ENCODE data around the gene USP26. TPM values are rescaled to one million over a fixed set of nuclear protein-coding genes. Genes with fewer than 3 reads are reported as not detected.

The USP26 gene
- total and polyA plus RNA-seq, 2 donors (not counting 3 experiments of a cell fraction or from before 2014, with no cell fraction given), result not detected

GRCh38 chrX:133094098-133094731 is 2.7 kb downstream of the USP26 start:
- DNase-seq (ENCODE audit: low read depth, low spot score) (no peak), FAIRE-seq (no peak)
- Histone ChIP-seq H3K4me2 (ENCODE audit: insufficient read depth, low read length) (no peak overlapping the region), H4K20me1 (replicated peaks; ENCODE audit: control insufficient read depth, extremely low read depth, insufficient read depth, low read length) (no peaks in the 10 kb centered on the region), H3K4me1 (ENCODE audit: control insufficient read depth, extremely low read depth, insufficient read depth, low read length) (no peaks in the 10 kb centered on the region), H3K4me3 (replicated peaks in 1 of 3; ENCODE audit: insufficient read depth in 1 of 3, low read depth in 1 of 3, low read length in 3 of 3) (no peak overlapping the region), H2AFZ (ENCODE audit: low read depth, low read length) (no peak overlapping the region), H3K9me3 (replicated peaks; ENCODE audit: control insufficient read depth, insufficient read depth, low read length) (no peaks in the 10 kb centered on the region), H3K36me3 (ENCODE audit: control insufficient read depth in 2 of 2, extremely low read depth in 1 of 2, insufficient read depth in 2 of 2, low read length in 2 of 2) (no peaks in the 10 kb centered on the region), H3K9ac (replicated peaks; ENCODE audit: extremely low read depth, insufficient read depth, low read length) (no peak overlapping the region), H3K9me1 (replicated peaks; ENCODE audit: control insufficient read depth, extremely low read depth, insufficient read depth, low read length) (no peaks in the 10 kb centered on the region), H3K79me2 (ENCODE audit: control insufficient read depth, insufficient read depth, low read length) (no peaks in the 10 kb centered on the region), H3K27me3 (ENCODE audit: control insufficient read depth in 2 of 2, insufficient read depth in 2 of 2, low read length in 2 of 2) (no peaks in the 10 kb centered on the region), H3K27ac (ENCODE audit: insufficient read depth, low read depth, low read length) (no peak overlapping the region)
- ChIA-PET CTCF (no interaction called here), POLR2A (no interaction called here)
- dilution Hi-C loops (cut with MboI; ENCODE audit: extremely low pct_ligation_motif_present, low sequenced_read_pairs), result no loop called here
- intact Hi-C loops (cut with micrococcal nuclease), result no loop called here
- no TSS peak for BruUV-seq (replicated peaks)
- TF ChIP-seq GATA2 (IDR thresholded peaks at IDR 0.05; ENCODE audit: insufficient read depth, insufficient read length, low read depth, low read length) (no peak), JUN (IDR thresholded peaks at IDR 0.05; ENCODE audit: borderline replicate concordance, insufficient read depth, insufficient read length, low read depth) (no peak), MYC (IDR thresholded peaks at IDR 0.05; ENCODE audit: low read depth, low read length) (no peak), POLR2A (IDR thresholded peaks at IDR 0.05; ENCODE audit: low read depth, low read length) (no peak), POLR2AphosphoS5 (IDR thresholded peaks at IDR 0.05; ENCODE audit: insufficient read depth, low read depth, low read length) (no peak)
- TF ChIP-seq, protein P1, sequence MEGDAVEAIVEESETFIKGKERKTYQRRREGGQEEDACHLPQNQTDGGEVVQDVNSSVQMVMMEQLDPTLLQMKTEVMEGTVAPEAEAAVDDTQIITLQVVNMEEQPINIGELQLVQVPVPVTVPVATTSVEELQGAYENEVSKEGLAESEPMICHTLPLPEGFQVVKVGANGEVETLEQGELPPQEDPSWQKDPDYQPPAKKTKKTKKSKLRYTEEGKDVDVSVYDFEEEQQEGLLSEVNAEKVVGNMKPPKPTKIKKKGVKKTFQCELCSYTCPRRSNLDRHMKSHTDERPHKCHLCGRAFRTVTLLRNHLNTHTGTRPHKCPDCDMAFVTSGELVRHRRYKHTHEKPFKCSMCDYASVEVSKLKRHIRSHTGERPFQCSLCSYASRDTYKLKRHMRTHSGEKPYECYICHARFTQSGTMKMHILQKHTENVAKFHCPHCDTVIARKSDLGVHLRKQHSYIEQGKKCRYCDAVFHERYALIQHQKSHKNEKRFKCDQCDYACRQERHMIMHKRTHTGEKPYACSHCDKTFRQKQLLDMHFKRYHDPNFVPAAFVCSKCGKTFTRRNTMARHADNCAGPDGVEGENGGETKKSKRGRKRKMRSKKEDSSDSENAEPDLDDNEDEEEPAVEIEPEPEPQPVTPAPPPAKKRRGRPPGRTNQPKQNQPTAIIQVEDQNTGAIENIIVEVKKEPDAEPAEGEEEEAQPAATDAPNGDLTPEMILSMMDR (IDR thresholded peaks at IDR 0.05; ENCODE audit: extremely low read depth in 1 of 2, insufficient read depth in 1 of 2, low read depth in 1 of 2, low read length in 2 of 2), result no peak
